Small intestine (tissue), 7 donors: ENCODE data around the gene IL17RD. TPM values are rescaled to one million over a fixed set of nuclear protein-coding genes. Genes with fewer than 3 reads are reported as not detected.

Experiments
- DNase-seq, 2 donors: peaks; one replicate each; pipeline versions ENCODE4 v3.0.0 to v3.0.0-alpha.2; 2013
- FAIRE-seq: peaks from 2 replicates; lab custom pipeline; 2012; peaks lifted over from hg19 to GRCh38; lab: Jason Lieb, UNC
- H3K27ac ChIP-seq, 3 donors: one replicate each; pipeline ENCODE4 v1.5.1; 2013; ENCODE audit warnings: low read length in 2 of 3, mild to moderate bottlenecking in 2 of 3, control low read depth in 1 of 3, inconsistent platforms in 1 of 3, low read depth in 1 of 3, moderate library complexity in 1 of 3
- H3K27me3 ChIP-seq, 3 donors: one replicate each; pipeline ENCODE4 v1.6.1; 2013; ENCODE audit warnings: low read length in 3 of 3, inconsistent platforms in 1 of 3; ENCODE audit not compliant: control insufficient read depth in 3 of 3, insufficient read depth in 3 of 3
- H3K36me3 ChIP-seq, 3 donors: one replicate each; pipeline ENCODE4 v1.6.1; 2013; ENCODE audit warnings: low read length in 3 of 3, inconsistent platforms in 1 of 3, low read depth in 1 of 3, mild to moderate bottlenecking in 1 of 3, moderate library complexity in 1 of 3; ENCODE audit not compliant: control insufficient read depth in 3 of 3, insufficient read depth in 2 of 3
- H3K4me1 ChIP-seq, 3 donors: one replicate each; pipeline ENCODE4 v1.6.1; 2013; ENCODE audit warnings: low read length in 2 of 3, inconsistent platforms in 1 of 3, low read depth in 1 of 3, mild to moderate bottlenecking in 1 of 3, moderate library complexity in 1 of 3; ENCODE audit not compliant: control insufficient read depth in 3 of 3, insufficient read depth in 2 of 3
- H3K4me3 ChIP-seq, 3 donors: one replicate each; pipeline ENCODE4 v1.5.1; 2013; ENCODE audit warnings: low read length in 3 of 3, control low read depth in 1 of 3, inconsistent platforms in 1 of 3, low read depth in 1 of 3, mild to moderate bottlenecking in 1 of 3, moderate library complexity in 1 of 3
- H3K9me3 ChIP-seq, 2 donors: one replicate each; pipeline ENCODE4 v1.6.1; 2013; ENCODE audit warnings: low read depth in 1 of 2, low read length in 1 of 2; ENCODE audit not compliant: control insufficient read depth in 2 of 2, insufficient read depth in 1 of 2
- WGBS, 3 donors: extraction: QIAGEN DNeasy Blood & Tissue Kit; methylation state at CpG; one replicate each; pipeline ENCODE4 v1.1.7; 2013; 5-methylcytosine and 5-hydroxymethylcytosine counted together
- polyA plus RNA-seq, 4 donors: library from polyadenylated mRNA; stranded (reverse) in 3 of 4; unstranded in 1 of 4; fragments of 200-250 nt in 3 of 4; fragments of 120-200 nt in 1 of 4; gene quantifications; one replicate each; pipeline versions ENCODE4 v1.2.1 to v1.2.3, GENCODE V29; 2013
- donor health status: healthy with polysubstance abuse.
- donor health status: control.
- donor health status: control.
- donor health status: Bipolar disorder and iron deficiency.
- donor health status: healthy.

Gene IL17RD
- polyA plus RNA-seq, 4 donors = 0.87 to 1.5 TPM; not detected in 2

DNA sequence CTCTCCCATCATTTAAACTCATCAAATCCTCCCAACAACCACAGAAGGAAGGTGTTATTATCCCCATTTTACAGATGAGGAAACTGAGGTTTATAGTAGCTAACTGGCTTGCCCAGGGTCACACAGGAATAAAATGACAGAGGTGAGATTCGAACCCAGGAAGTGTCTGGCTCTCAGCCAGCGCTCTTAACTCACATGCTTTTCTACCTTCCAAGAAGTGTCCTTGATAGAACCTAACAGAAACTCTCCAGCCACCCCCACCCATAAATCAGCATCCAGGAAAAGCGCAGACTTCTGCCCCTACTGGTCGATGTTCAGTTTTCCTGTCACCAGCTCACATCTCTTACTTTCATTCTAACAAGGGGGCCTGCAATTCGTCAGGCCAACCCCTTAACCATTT, 52.9 kb downstream of the IL17RD start:
- 45 to 56% (median 51%) methylated on average over 5 of the region's 5 CpGs for WGBS, 3 donors

DNA sequence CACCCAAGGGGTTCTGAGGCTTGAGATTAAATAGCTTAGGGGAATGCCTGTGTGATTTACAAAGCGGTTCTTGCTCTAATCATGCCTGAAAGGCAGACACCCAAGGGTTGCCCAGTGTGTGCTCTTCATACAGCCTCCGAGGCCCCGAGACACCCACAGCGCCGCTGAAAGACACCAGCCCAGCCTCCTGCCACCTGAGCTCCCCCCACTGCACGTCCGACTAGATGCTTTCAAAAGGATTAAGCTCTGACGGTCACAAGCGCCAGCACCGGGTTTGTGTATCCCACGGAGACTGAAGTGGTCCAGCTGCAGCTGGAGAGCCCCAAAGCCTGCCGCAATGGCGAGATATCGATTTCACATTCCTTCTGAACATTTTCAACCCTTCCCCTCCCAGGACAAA, 54.4 kb downstream of the IL17RD start:
- FAIRE-seq (no peak), DNase-seq (no peak)
- Histone ChIP-seq H3K36me3 (peaks cover 0 to 7% (median 0%) of the 10 kb centered on the region in 3 donors), H3K4me1 (no peaks in the 10 kb centered on the region), H3K4me3 (no peak overlapping the region), H3K27ac (no peak overlapping the region), H3K9me3 (no peaks in the 10 kb centered on the region), H3K27me3 (no peaks in the 10 kb centered on the region)
- 63% methylated on average over 14 of the region's 14 CpGs for WGBS, 3 donors

More for the DNA sequence above, 52.9 kb downstream of the IL17RD start:
- Histone ChIP-seq H3K9me3 (no peaks in the 10 kb centered on the region), H3K27me3 (no peaks in the 10 kb centered on the region), H3K27ac (no peak overlapping the region), H3K4me1 (no peaks in the 10 kb centered on the region), H3K4me3 (no peak overlapping the region), H3K36me3 (peaks cover 0 to 7% (median 0%) of the 10 kb centered on the region in 3 donors)
- no peak for DNase-seq
- no peak for FAIRE-seq

DNA sequence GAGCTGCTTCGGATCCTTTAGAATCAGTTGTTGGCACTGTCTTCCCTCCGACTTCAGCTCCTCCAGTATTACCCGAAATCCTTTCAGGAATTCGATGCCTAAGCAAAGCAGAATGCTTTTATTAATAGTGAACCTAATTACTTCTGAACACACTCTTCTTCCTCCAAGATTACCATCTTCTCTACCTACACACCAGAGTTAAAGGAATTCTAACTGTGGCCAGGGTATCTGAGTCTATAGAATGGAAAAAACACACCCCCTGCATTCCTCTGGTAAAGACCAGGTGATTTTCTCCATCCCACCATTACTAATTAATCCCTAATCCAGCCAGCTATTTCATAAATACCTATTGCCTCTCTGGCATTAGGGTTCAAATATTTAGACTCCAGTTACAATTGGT, 54.9 kb downstream of the IL17RD start:
- Histone ChIP-seq H3K9me3 (no peaks in the 10 kb centered on the region), H3K36me3 (peaks cover 0 to 7% (median 0%) of the 10 kb centered on the region in 3 donors), H3K4me3 (no peak overlapping the region), H3K27me3 (no peaks in the 10 kb centered on the region), H3K4me1 (no peaks in the 10 kb centered on the region), H3K27ac (no peak overlapping the region)
- DNase-seq (no peak), FAIRE-seq (no peak)
- WGBS, 3 donors = 75 to 80% (median 75%) methylated on average over 4 of the region's 4 CpGs

GRCh38 chr3:57109437-57110199, 55.5 kb downstream of the IL17RD start:
- Histone ChIP-seq H3K27ac (no peak overlapping the region), H3K4me1 (no peaks in the 10 kb centered on the region), H3K9me3 (no peaks in the 10 kb centered on the region), H3K27me3 (no peaks in the 10 kb centered on the region), H3K4me3 (no peak overlapping the region), H3K36me3 (peaks cover 0 to 7% (median 0%) of the 10 kb centered on the region in 3 donors)
- no peak for FAIRE-seq
- no peak for DNase-seq
- 69 to 75% (median 70%) methylated on average over 15 of the region's 15 CpGs for WGBS, 3 donors

- DNase-seq (no peak), FAIRE-seq (no peak)
- H3K4me1 ChIP-seq = no peaks in the 10 kb centered on the region
- H3K27me3 ChIP-seq = no peaks in the 10 kb centered on the region
- H3K27ac ChIP-seq = no peak overlapping the region
- WGBS, 3 donors = 86 to 95% (median 92%) methylated on average over 8 of the region's 8 CpGs
- no peak overlapping the region for H3K4me3 ChIP-seq
- peaks cover 0 to 4% (median 0%) of the 10 kb centered on the region in 3 donors for H3K36me3 ChIP-seq
- no peaks in the 10 kb centered on the region for H3K9me3 ChIP-seq
These were observed 56.5 kb downstream of the IL17RD start for GRCh38 chr3:57108684-57109083.

- H3K4me1 ChIP-seq = no peaks in the 10 kb centered on the region
- H3K27me3 ChIP-seq = no peaks in the 10 kb centered on the region
- no peak for DNase-seq
- no peak overlapping the region for H3K27ac ChIP-seq
- no peak for FAIRE-seq
- 94 to 95% (median 95%) methylated on average over 9 of the region's 9 CpGs for WGBS, 3 donors
- H3K9me3 ChIP-seq = no peaks in the 10 kb centered on the region
- no peak overlapping the region for H3K4me3 ChIP-seq
- H3K36me3 ChIP-seq = peaks cover 0 to 4% (median 0%) of the 10 kb centered on the region in 3 donors
These were observed 59.6 kb downstream of the IL17RD start for GRCh38 chr3:57105585-57105984.

- no peaks in the 10 kb centered on the region for H3K4me1 ChIP-seq
- FAIRE-seq (no peak), DNase-seq (peak; percentile 63 to 77)
- no peak overlapping the region for H3K4me3 ChIP-seq
- H3K36me3 ChIP-seq = peaks cover 0 to 9% (median 0%) of the 10 kb centered on the region in 3 donors
- no peaks in the 10 kb centered on the region for H3K27me3 ChIP-seq
- 14 to 17% (median 14%) methylated on average over 7 of the region's 7 CpGs for WGBS, 3 donors
- no peak overlapping the region for H3K27ac ChIP-seq
- H3K9me3 ChIP-seq = no peaks in the 10 kb centered on the region
These were observed 65.0 kb downstream of the IL17RD start for GRCh38 chr3:57100046-57100695.

DNA sequence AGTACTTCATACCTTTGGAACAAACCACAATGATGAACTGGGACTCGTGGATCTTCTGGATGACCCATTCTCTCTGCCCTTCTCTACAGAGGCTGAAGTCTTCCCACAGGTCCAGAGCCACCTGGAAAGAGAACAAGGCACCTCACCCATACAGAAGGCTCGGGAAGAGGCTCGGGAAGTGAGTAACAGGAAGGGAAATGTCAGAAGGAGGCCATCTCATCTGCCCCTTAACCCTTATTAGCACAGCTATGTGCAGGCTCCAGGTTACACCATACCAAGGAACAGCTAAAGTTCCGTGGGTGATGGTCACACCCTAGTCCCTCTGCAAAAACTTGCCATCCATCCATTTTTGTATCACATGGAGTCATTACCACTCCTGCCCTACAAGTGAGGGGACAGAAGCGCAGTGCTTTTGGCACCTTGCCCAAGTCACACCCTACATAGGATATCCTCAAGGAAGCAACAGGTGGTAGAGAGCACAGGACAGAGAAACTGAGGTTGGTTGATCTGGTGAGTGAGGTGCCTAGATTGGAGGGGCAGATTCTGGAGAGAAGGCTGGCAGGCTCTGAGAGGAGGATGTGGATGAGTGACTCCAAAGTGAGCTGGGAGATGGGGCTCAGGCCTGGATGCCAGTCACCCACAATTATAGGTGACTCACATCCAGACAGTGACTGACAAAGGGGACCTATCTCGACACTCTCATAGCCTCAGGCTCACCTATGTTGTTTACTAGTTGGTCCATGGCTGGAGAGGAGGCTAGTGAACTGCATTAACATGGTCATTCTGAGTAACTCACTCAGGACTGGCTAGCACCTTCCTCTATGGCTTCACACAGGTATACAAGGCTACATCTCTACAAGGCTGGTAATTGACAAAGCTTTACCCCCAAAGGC, 66.5 kb downstream of the IL17RD start:
- Histone ChIP-seq H3K4me1 (no peaks in the 10 kb centered on the region), H3K4me3 (no peak overlapping the region), H3K9me3 (no peaks in the 10 kb centered on the region), H3K36me3 (peaks cover 0 to 9% (median 0%) of the 10 kb centered on the region in 3 donors), H3K27me3 (no peaks in the 10 kb centered on the region), H3K27ac (no peak overlapping the region)
- 51 to 80% (median 65%) methylated on average over 6 of the region's 6 CpGs for WGBS, 3 donors
- no peak for FAIRE-seq
- DNase-seq = no peak
